Cardiac atrium fibroblast (primary cell): ENCODE measurements around the gene EXOSC3. TPM values are rescaled to one million over a fixed set of nuclear protein-coding genes. Genes with fewer than 3 reads are reported as not detected.

Experiments
- total RNA-seq: library from RNA; depleted of rRNA; stranded (reverse); fragments of >200 nt; gene quantifications from 2 replicates; pipeline ENCODE4 v1.2.3, GENCODE V29; 2015

Gene EXOSC3
- total RNA-seq: 11.2 and 30.0 TPM in 2 replicates

DNA sequence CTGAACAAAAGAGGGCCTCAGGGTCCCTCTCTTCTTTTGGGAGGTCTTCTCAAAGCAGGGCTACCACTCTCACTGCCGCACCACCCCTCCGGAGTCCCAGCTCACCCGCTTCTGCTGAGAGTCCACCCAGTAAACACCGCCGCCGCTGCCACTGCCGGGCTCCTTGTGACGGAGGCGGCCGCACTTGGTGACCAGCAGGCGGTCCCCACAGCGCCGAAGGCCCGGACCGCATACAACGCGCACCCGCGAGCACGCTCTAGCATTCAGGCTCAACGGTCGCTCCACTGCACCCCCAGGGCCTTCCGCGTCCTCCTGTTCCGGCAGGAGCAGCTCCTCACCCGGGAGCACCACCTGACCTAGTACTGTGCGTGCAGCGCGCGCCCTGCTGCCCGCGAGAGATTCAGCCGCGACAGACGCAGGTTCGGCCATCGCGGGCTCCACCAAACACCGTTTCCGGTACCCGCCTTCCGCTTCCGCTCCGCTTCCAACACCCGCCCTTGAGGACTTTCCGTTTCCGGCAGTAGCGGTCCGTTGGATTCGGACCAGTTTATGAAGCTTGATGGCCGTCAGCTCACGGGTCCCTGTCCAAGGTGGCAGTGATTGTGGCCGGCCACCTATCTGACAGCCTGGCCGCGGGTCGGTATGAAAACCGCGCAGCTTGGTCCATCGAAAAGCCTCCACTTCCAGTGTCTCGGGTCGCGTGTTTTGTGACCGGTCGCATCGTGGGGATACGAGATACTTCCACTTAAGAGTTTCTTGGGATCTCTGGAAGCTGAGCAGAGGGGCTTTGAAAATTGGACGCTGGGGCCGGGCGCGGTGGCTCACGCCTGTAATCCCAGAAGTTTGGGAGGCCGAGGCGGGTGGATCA lies at the start of gene EXOSC3:
Gene EXOSC3 (minus strand): TSS at position 449 of the 868 bp plus-strand sequence. CDS start 20 bp downstream, at position 429.

DNA sequence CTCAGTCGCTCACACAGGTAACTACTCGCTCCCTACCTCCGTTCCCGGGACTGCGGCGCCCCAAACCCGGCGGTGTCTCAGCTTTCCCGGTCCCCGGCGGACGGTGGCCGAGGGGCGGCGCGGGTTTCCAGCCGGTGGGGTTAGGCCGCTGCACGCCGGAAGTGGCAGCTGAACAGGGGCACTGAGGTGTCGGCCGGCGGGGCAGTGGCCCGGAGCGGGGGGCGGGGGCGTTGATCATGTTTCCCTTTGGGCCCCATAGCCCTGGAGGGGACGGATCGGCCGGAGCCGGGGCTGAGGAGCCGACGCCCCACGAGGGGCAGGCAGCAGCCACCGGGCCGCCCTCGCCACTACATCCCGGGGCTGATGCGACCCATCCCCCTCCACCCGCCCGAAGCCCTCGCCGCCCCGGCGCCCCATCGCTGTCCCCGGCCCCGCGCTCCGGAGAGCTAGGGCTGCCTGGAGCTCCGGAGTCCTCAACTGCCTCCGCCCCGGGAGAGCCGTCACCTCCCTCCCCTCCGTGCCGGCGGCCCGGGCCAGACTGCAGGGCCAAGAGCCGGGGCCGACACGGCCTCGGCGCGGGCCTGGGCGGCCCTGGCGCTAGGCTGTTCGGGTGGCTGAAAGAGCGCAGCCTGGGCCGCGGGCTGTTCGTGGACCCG lies 15.9 kb upstream of the EXOSC3 start, which contains the start of gene DCAF10:
Gene DCAF10 (plus strand): TSS at position 167 of the 656 bp plus-strand sequence. CDS start 70 bp downstream, at position 237.

DNA sequence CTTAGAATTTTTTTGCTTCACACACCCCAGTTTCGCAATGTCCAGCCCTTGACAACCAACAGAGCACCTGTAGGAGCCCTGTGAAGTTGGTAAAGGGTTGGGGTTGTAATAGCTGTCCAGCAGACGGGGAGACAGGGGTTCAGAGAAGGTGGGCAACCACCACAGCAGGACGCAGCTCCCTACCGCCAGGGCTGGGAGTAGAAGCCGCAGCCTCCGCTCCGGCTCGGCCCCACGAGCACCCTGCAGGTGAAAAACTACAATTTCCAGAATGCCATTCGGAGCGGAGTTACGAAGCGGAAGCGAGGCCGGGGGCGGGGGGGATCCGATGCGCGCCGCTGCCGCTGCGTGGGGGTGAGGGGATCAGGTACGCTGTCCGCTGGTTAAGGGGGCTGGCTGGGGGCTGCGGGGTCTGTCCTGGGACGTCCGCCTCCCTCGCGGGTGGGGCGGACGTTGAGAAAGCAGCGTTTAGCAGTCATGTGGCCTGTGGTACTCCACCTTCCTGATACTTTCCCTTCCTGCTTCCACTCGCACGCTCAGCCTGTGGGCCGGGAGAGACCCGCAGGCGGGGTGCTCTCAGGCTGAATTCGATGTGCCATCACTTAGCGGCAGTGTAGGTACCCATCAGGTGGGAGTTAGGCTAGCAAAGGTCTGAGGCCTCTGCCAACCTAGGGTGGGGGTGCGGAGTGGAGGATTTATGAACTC lies 31.2 kb downstream of the EXOSC3 start, which contains the start of gene TRMT10B:
Gene TRMT10B (plus strand): TSS at position 317 of the 702 bp plus-strand sequence. CDS start 8,127 bp downstream, outside the sequence.

Other genes starting within 250 kb of the EXOSC3 start
- gene FBXO10, start 208.7 kb downstream of the EXOSC3 start, total RNA-seq: 6.8 and 7.6 TPM in 2 replicates
- gene TOMM5, start 192.5 kb downstream of the EXOSC3 start, total RNA-seq: 107 and 120 TPM in 2 replicates
- gene FRMPD1, start 134.1 kb downstream of the EXOSC3 start, total RNA-seq: not detected in 2 replicates
- 3.6 and 3.9 TPM in 2 replicates for gene TRMT10B, start 31.3 kb downstream of the EXOSC3 start, total RNA-seq
- 8.9 and 11.9 TPM in 2 replicates for gene DCAF10, start 15.7 kb upstream of the EXOSC3 start, total RNA-seq
- 17.9 and 27.4 TPM in 2 replicates for gene SLC25A51, start 119.1 kb upstream of the EXOSC3 start, total RNA-seq